ENCODE data around the gene VCL.

GRCh38 chr10:74093530-74094164, 95.7 kb downstream of the VCL start:
- TF ChIP-seq CTCF (IDR thresholded peaks at IDR 0.05) (no peak), ZFX (IDR thresholded peaks at IDR 0.05; ENCODE audit: borderline replicate concordance) (no peak)

All from 22Rv1 (cell line).